Activated CD8-positive, alpha-beta memory T cell treated with anti-CD3 and anti-CD28 coated beads for 36 hours (primary cell): Measurements from ENCODE around the gene BCAS1. TPM values are rescaled to one million over a fixed set of nuclear protein-coding genes. Genes with fewer than 3 reads are reported as not detected.

Source experiments
- CTCF ChIA-PET: fragments of 350-600 bp; sonication (Branson Sonifier 250); formaldehyde crosslinking; loops from one replicate; lab custom pipeline; 2021; ENCODE audit warnings: antibody characterized with exemption; lab: Charles Lee
- POLR2A ChIA-PET: fragments of 350-600 bp; sonication (Branson Sonifier 250); formaldehyde crosslinking; loops from one replicate; lab custom pipeline; 2021; ENCODE audit warnings: antibody characterized with exemption; lab: Charles Lee
- total RNA-seq, 2 experiments: library from RNA; stranded (reverse); gene quantifications; one replicate each; pipeline ENCODE4 v1.2.3, GENCODE V29; 2021

BCAS1 gene
- total RNA-seq, 2 experiments from 2014 or later = 0.08 TPM; not detected in 1

DNA sequence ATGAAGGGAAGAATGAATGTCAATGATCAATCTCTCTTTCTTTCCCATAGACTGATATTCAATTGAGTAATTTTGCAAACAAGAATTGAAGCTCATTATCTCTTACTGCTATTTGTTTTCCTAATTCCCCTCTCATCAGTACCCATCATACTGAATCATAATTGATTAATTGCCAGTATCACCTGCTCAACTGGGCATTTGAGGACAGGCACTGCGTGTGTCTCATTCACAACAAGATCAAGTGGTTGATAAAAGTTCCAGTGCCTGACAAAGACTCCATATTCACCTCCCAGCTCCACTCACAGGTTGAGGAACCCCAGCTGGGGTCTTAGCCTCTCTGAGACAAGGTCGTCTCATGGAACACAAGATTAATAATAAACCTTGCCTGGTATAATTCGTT lies 67.7 kb downstream of the BCAS1 start:
- ChIA-PET CTCF (no interaction called here), POLR2A (no interaction called here)

DNA sequence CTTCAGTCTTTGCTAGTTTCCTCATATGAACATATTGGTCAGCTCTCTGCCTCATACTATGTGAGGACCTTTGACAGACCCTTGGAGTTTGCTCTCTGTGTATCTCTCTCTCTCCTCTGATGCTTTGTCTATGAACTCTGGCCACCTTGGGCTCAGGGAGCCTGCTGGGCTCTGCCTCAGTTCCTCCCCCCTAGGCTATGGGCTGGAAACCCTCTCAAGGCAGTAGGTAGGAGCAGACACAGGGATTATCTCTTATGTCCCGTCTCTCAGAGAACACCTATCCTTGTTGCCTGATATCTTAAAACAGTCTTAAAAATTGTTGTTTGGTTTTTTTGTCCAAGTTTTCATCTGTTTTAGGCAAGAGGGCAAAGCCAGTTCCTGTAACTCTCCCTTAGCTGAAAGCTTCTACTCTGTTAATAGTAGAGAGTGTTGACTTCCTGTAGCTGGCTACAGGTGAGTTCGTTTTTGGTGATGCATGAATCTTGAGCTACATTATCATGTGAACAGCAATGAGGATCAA lies 68.3 kb downstream of the BCAS1 start:
- CTCF ChIA-PET = no interaction called here
- POLR2A ChIA-PET = no interaction called here

GRCh38 chr20:54000914-54001313 lies 69.5 kb downstream of the BCAS1 start:
- CTCF ChIA-PET = no interaction called here
- POLR2A ChIA-PET = no interaction called here

GRCh38 chr20:54000262-54000661 lies 70.1 kb downstream of the BCAS1 start:
- CTCF ChIA-PET = no interaction called here

DNA sequence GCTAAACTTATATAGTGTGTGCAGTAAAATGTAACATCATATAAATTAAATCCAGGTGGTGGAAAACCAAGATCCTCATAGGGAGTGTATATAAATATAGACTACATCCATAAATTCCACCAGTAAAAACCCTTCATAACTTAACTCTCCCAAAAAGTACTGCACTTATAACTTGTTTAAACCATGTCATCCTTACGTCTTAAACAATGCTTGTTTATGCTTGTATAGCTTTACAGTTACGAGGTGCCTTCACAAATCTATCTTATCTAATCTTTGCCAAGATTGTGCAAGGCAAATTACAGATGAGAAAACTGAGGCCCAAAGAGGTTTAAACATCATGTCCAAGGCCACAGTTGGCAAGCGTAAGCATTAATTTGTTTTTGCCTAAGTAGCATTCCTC lies 71.3 kb downstream of the BCAS1 start:
- ChIA-PET CTCF (no interaction called here), POLR2A (no interaction called here)

More at GRCh38 chr20:54000262-54000661, 70.1 kb downstream of the BCAS1 start:
- POLR2A ChIA-PET = no interaction called here

DNA sequence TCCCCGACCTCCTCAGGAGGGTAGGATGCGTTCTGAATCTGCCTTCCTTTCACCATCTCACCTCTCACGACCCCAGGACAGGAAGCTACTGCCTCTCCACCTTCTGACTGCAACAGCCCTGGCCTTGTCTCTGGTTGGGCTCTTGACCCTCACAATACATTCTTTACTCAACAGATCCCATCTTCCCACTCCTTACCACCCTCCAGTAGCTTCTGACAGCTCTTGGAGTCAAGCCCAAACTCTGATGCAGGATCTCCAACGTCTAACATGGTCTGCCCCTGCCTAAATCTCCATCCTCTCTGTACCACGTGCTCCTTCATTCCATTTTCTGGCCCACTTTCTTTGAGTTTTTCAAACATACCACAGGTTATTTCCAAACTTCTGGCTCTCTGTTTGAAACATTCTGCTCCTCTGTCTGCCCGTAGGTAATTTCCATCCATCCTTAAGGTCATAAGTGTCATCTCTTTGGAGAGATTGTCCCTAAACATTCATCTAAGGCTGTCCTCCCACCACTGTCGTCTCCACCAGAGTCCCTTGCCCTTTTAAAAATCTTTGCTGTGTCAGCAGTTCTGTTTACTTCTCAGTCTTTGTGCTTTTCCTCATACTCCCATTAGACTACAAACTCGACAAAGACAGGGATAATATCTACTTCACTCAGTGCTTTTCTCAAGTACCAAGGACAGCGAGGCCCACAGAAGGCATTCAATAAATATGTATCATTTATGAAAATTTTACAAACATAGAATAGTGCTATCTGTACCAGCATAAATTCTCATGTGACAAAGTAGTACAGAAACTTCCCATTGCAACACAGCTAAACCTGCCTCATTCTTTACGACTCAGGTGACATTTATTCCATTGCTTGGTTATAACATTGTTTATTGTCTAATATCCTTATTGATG lies 73.6 kb downstream of the BCAS1 start:
- ChIA-PET CTCF (no interaction called here), POLR2A (no interaction called here)

GRCh38 chr20:53995949-53996348 lies 74.4 kb downstream of the BCAS1 start:
- ChIA-PET CTCF (no interaction called here), POLR2A (no interaction called here)

DNA sequence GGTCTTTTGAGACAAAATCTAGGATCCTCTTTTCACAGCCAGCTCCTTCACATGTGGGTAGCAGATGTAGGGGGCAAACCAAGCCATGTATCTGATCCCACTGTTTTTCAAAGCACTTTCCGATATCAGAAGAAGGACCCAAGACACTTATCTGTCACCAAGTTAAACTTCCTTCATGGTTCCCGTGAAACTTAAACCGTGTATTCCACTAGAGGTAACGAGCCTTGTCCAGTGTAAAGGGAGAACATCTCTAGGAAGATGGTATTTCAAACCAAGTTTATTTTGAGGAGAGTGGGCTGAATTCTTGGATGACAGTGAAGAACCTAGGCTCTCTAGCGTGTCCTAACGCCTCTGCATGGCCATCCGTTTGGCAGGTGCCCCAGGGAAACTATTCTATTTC lies 76.3 kb downstream of the BCAS1 start:
- POLR2A ChIA-PET = no interaction called here

GRCh38 chr20:53993310-53993709 lies 77.1 kb downstream of the BCAS1 start:
- POLR2A ChIA-PET = no interaction called here
- CTCF ChIA-PET = no interaction called here

More for the DNA sequence above, 76.3 kb downstream of the BCAS1 start:
- CTCF ChIA-PET = no interaction called here

DNA sequence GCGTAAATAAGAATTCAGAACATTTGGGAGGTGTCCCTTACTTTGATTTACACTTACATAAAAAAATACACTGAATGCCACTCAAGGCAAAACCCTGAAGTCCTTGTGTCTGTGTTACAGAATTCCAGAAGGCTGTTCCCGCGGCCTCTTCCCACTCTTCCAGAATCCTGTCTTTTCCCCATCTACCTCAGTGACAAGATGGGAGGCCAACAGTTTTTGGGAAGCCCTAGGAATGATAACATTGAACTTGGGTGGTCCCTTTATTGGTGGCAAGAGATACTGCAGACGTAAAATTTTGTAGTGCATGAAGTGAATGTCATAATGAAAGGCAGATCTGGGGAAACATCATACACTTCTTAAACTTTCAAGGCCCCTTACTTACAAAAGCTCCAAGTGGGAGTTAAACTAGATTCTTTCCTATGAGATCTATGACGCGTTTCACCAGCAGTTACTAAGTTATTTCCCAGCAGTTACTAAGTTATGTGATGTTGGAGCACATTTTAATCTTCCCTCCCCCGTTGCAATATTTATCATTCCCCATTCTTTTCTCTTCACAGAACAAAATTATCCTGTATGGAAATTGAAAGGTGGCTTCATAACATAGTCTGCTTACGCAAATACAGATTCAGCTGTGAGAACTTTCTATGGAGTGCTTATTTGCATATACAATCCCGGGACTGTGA lies 79.5 kb downstream of the BCAS1 start:
- ChIA-PET CTCF (no interaction called here), POLR2A (no interaction called here)

- ChIA-PET POLR2A (no interaction called here), CTCF (no interaction called here)
Measured at GRCh38 chr20:53990003-53990402, 80.4 kb downstream of the BCAS1 start.

- POLR2A ChIA-PET = no interaction called here
Measured at GRCh38 chr20:53989401-53989800, 81.0 kb downstream of the BCAS1 start.

DNA sequence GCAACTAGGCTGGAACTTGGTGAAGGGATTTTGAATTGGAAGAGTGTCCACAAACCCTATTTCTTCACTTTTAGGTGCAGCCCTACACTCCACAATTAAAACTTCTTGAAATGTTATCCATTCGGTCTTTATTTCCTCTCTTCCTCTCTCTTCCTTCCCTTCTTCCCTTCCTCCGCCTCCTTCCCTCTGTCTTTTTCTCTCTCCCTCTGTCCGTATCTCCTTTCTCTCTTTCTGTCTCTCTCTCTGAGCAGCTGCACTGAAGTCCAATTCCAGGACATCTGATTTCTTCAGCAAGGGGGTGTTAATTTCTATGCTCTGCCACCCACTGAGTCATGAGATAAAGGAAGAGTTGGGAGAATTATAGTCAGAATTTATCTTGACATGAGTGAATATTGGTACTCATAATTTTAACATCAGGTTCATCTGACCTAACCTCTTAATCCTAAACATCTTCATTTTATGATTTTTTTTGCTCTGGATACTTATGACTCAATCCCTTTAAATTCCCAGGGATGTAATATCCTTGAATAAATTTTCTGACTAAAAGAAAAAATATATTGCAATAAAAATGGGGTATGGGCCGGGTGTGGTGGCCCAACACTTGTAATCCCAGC lies 84.2 kb downstream of the BCAS1 start:
- POLR2A ChIA-PET = no interaction called here
- CTCF ChIA-PET = no interaction called here

More at GRCh38 chr20:53989401-53989800, 81.0 kb downstream of the BCAS1 start:
- CTCF ChIA-PET = no interaction called here

DNA sequence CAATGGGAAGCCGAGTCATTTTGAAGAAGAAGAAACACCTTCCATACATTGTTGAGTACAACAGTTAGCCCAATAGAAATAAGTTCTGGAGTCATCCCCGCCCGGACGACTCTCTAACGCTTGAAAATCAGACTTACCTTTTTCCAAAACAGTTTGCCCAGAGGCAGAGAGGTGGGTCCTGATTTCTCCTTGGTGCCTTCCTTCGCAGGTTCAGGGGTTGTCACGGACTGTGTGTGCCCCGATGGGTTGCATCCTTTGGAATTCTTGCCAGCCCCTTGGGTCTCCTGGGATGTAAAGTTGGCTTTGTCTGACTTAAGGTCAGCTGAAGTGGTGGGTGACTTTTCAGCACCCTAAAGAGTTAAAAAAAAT lies 85.3 kb downstream of the BCAS1 start:
- POLR2A ChIA-PET = no interaction called here

GRCh38 chr20:53984356-53985149 lies 85.8 kb downstream of the BCAS1 start:
- POLR2A ChIA-PET = no interaction called here
- CTCF ChIA-PET = no interaction called here

More for the DNA sequence above, 85.3 kb downstream of the BCAS1 start:
- CTCF ChIA-PET = no interaction called here

GRCh38 chr20:53983401-53983800 lies 87.0 kb downstream of the BCAS1 start:
- CTCF ChIA-PET = interaction anchor here (1.2 kb wide), 1 partner anchor 10 kb away, joined by 3 read pairs; no protein-coding TSS in a partner anchor
- POLR2A ChIA-PET = no interaction called here

GRCh38 chr20:53982624-53983023 lies 87.8 kb downstream of the BCAS1 start:
- POLR2A ChIA-PET = no interaction called here
- CTCF ChIA-PET = interaction anchor here (1.2 kb wide), 1 partner anchor 9 kb away, joined by 3 read pairs; no protein-coding TSS in a partner anchor

DNA sequence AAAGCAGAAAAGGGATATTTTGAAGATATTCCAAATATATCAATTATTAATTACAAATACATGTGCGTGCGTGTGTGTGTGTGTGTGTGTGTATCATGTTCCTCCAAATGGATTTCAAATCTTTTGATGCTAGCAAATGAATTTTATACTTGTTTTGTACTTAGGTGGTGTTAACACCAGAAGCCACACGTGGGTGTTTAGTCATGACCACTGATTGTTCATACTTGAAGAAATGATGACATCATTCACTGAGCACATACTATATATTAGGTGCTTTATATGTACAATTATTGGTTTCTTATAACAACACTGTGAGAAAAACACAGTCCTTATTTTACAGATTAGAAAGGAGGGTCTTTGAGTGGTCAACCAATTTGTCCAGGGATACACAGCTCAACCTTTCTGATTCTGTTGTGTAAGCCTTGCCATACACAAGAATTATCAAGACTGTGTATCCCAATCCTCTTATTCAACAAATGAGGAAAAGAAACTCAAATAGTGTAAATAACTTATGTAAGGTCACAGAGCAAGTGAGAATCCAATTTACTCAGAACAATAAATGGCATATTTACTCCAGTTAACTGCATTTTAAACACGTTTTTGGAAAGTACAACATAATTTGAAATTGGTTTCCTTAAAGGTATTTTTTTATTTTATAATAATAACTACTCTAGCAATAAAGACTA lies 88.5 kb downstream of the BCAS1 start:
- ChIA-PET CTCF (no interaction called here), POLR2A (no interaction called here)

GRCh38 chr20:53981130-53981529 lies 89.3 kb downstream of the BCAS1 start:
- POLR2A ChIA-PET = no interaction called here
- CTCF ChIA-PET = no interaction called here
